IPS-15b (cell line): Measurements from ENCODE around the gene IL20RA.
"Not testable (repeated sequence)": the region's sequence is repeated elsewhere in the genome, so short reads cannot be mapped to it uniquely, and the experiment has no call there.

Experiments
- H3K27me3 ChIP-seq: one replicate; pipeline ENCODE4 v1.6.1; 2013; ENCODE audit warnings: low read length; ENCODE audit not compliant: control insufficient read depth, insufficient read depth
- H3K36me3 ChIP-seq: one replicate; pipeline ENCODE4 v1.6.1; 2013; ENCODE audit warnings: low read length; ENCODE audit not compliant: control insufficient read depth, insufficient read depth
- H3K4me1 ChIP-seq: one replicate; pipeline ENCODE4 v1.6.1; 2013; ENCODE audit warnings: mild to moderate bottlenecking, low read length; ENCODE audit not compliant: control insufficient read depth, insufficient read depth
- H3K4me3 ChIP-seq: one replicate; pipeline ENCODE4 v1.5.1; 2013; ENCODE audit warnings: low read depth, low read length
- H3K9ac ChIP-seq: one replicate; pipeline ENCODE4 v1.6.1; 2013; ENCODE audit warnings: low read depth, mild to moderate bottlenecking, low read length
- H3K9me3 ChIP-seq: one replicate; pipeline ENCODE4 v1.6.1; 2013; ENCODE audit warnings: mild to moderate bottlenecking, low read length; ENCODE audit not compliant: control insufficient read depth, insufficient read depth

IL20RA gene

GRCh38 chr6:136963259-136963658, 81.5 kb downstream of the IL20RA start:
- Histone ChIP-seq H3K9me3 (no peaks in the 10 kb centered on the region), H3K27me3 (no peaks in the 10 kb centered on the region), H3K36me3 (no peaks in the 10 kb centered on the region), H3K9ac (no peak overlapping the region), H3K4me3 (no peak overlapping the region), H3K4me1 (peaks cover 16% of the 10 kb centered on the region)

GRCh38 chr6:136962661-136963060, 82.1 kb downstream of the IL20RA start:
- no peaks in the 10 kb centered on the region for H3K9me3 ChIP-seq
- H3K9ac ChIP-seq, result no peak overlapping the region
- H3K27me3 ChIP-seq, result no peaks in the 10 kb centered on the region
- H3K4me1 ChIP-seq, result peaks cover 20% of the 10 kb centered on the region
- no peaks in the 10 kb centered on the region for H3K36me3 ChIP-seq
- no peak overlapping the region for H3K4me3 ChIP-seq

GRCh38 chr6:136961848-136962247, 82.9 kb downstream of the IL20RA start:
- Histone ChIP-seq H3K27me3 (no peaks in the 10 kb centered on the region), H3K36me3 (no peaks in the 10 kb centered on the region), H3K9me3 (no peaks in the 10 kb centered on the region), H3K4me1 (peaks cover 20% of the 10 kb centered on the region), H3K4me3 (no peak overlapping the region), H3K9ac (no peak overlapping the region)

GRCh38 chr6:136960781-136961180, 84.0 kb downstream of the IL20RA start:
- no peaks in the 10 kb centered on the region for H3K9me3 ChIP-seq
- no peaks in the 10 kb centered on the region for H3K36me3 ChIP-seq
- no peaks in the 10 kb centered on the region for H3K27me3 ChIP-seq
- H3K4me1 ChIP-seq, result peaks cover 24% of the 10 kb centered on the region
- H3K9ac ChIP-seq, result no peak overlapping the region
- H3K4me3 ChIP-seq, result no peak overlapping the region

GRCh38 chr6:136959935-136960334, 84.8 kb downstream of the IL20RA start:
- peaks cover 31% of the 10 kb centered on the region for H3K4me1 ChIP-seq

GRCh38 chr6:136959471-136959891, 85.3 kb downstream of the IL20RA start:
- Histone ChIP-seq H3K9me3 (no peaks in the 10 kb centered on the region), H3K27me3 (no peaks in the 10 kb centered on the region), H3K9ac (no peak overlapping the region), H3K4me3 (no peak overlapping the region), H3K4me1 (peaks cover 35% of the 10 kb centered on the region), H3K36me3 (no peaks in the 10 kb centered on the region)

More at GRCh38 chr6:136959935-136960334, 84.8 kb downstream of the IL20RA start:
- not testable (repeated sequence) for H3K9ac ChIP-seq, H3K4me3 ChIP-seq, H3K27me3 ChIP-seq, H3K36me3 ChIP-seq, H3K9me3 ChIP-seq

- Histone ChIP-seq H3K4me1 (peaks cover 35% of the 10 kb centered on the region), H3K4me3 (no peak overlapping the region), H3K9ac (no peak overlapping the region), H3K36me3 (no peaks in the 10 kb centered on the region), H3K27me3 (no peaks in the 10 kb centered on the region), H3K9me3 (no peaks in the 10 kb centered on the region)
Observed at GRCh38 chr6:136958168-136958567, 86.6 kb downstream of the IL20RA start.

- no peaks in the 10 kb centered on the region for H3K27me3 ChIP-seq
- no peaks in the 10 kb centered on the region for H3K9me3 ChIP-seq
- H3K36me3 ChIP-seq, result no peaks in the 10 kb centered on the region
- H3K4me1 ChIP-seq, result peaks cover 33% of the 10 kb centered on the region
- peak overlapping the region; percentile 19 for H3K9ac ChIP-seq
- H3K4me3 ChIP-seq, result no peak overlapping the region
Observed at GRCh38 chr6:136956590-136957544, 87.9 kb downstream of the IL20RA start.

GRCh38 chr6:136955123-136955522, 89.6 kb downstream of the IL20RA start:
- H3K9me3 ChIP-seq, result no peaks in the 10 kb centered on the region
- no peak overlapping the region for H3K4me3 ChIP-seq
- H3K36me3 ChIP-seq, result no peaks in the 10 kb centered on the region
- H3K27me3 ChIP-seq, result no peaks in the 10 kb centered on the region
- peaks cover 31% of the 10 kb centered on the region for H3K4me1 ChIP-seq
- no peak overlapping the region for H3K9ac ChIP-seq

- Histone ChIP-seq H3K4me1 (peaks cover 15% of the 10 kb centered on the region), H3K9ac (no peak overlapping the region), H3K27me3 (no peaks in the 10 kb centered on the region), H3K9me3 (no peaks in the 10 kb centered on the region), H3K36me3 (no peaks in the 10 kb centered on the region), H3K4me3 (no peak overlapping the region)
Observed at GRCh38 chr6:136952714-136953260, 92.0 kb downstream of the IL20RA start.

- peaks cover 14% of the 10 kb centered on the region for H3K4me1 ChIP-seq
- H3K36me3 ChIP-seq, result no peaks in the 10 kb centered on the region
- H3K9ac ChIP-seq, result no peak overlapping the region
- no peak overlapping the region for H3K4me3 ChIP-seq
- H3K27me3 ChIP-seq, result no peaks in the 10 kb centered on the region
- H3K9me3 ChIP-seq, result no peaks in the 10 kb centered on the region
Observed at GRCh38 chr6:136950436-136951126, 94.2 kb downstream of the IL20RA start.
